GM18861 (cell line): Measurements from ENCODE around the gene FNDC5.

Experiments used
- ATAC-seq: cut with Tn5 transposase; IDR thresholded peaks from one replicate; pipeline ENCODE4 v1.9.1; 2021; ENCODE audit not compliant: unreplicated experiment

The FNDC5 gene

GRCh38 chr1:32897082-32898049, 26.7 kb upstream of the FNDC5 start:
- no peak for ATAC-seq

- ATAC-seq: no peak
Measured at GRCh38 chr1:32896451-32896850, 25.7 kb upstream of the FNDC5 start.

- no peak for ATAC-seq
Measured at GRCh38 chr1:32895325-32896215, 24.9 kb upstream of the FNDC5 start.

GRCh38 chr1:32894681-32895080, 24.0 kb upstream of the FNDC5 start:
- no peak for ATAC-seq

GRCh38 chr1:32894019-32894600, 23.4 kb upstream of the FNDC5 start:
- ATAC-seq: no peak

GRCh38 chr1:32893198-32894018, 22.7 kb upstream of the FNDC5 start:
- no peak for ATAC-seq

- no peak for ATAC-seq
Measured at GRCh38 chr1:32892368-32893197, 21.9 kb upstream of the FNDC5 start.

- ATAC-seq: no peak
Measured at GRCh38 chr1:32891630-32892029, 20.9 kb upstream of the FNDC5 start.

GRCh38 chr1:32891241-32891570, 20.5 kb upstream of the FNDC5 start:
- no peak for ATAC-seq

GRCh38 chr1:32890516-32891240, 20.0 kb upstream of the FNDC5 start:
- no peak for ATAC-seq

- ATAC-seq: no peak
Measured at GRCh38 chr1:32889731-32890278, 19.1 kb upstream of the FNDC5 start.

- no peak for ATAC-seq
Measured at GRCh38 chr1:32888677-32889420, 18.1 kb upstream of the FNDC5 start.

GRCh38 chr1:32888134-32888533, 17.4 kb upstream of the FNDC5 start:
- no peak for ATAC-seq

- ATAC-seq: no peak
Measured at GRCh38 chr1:32887623-32888022, 16.9 kb upstream of the FNDC5 start.

GRCh38 chr1:32886828-32887414, 16.2 kb upstream of the FNDC5 start:
- no peak for ATAC-seq

- no peak for ATAC-seq
Measured at GRCh38 chr1:32886004-32886827, 15.5 kb upstream of the FNDC5 start, which contains the start of gene HPCA. TSS of gene HPCA (plus strand) at chr1:32886491. CDS start at chr1:32888899, 2,408 bp downstream.

- ATAC-seq: no peak
Measured at GRCh38 chr1:32885676-32886003, 14.9 kb upstream of the FNDC5 start.
